ENCODE results near the gene SCYGR3.
"Not testable (repeated sequence)": the region's sequence is repeated elsewhere in the genome, so short reads cannot be mapped to it uniquely, and the experiment has no call there.

The SCYGR3 gene

GRCh38 chr2:227612546-227613271 is 1.9 kb downstream of the SCYGR3 start:
- Histone ChIP-seq H3K9me3 (ENCODE audit: control insufficient read depth, low read depth, low read length) (no peaks in the 10 kb centered on the region), H3K9ac (ENCODE audit: low read length) (no peak overlapping the region), H3K36me3 (ENCODE audit: control insufficient read depth, low read depth, low read length) (no peaks in the 10 kb centered on the region), H3K4me3 (ENCODE audit: low read length) (no peak overlapping the region), H3K27ac (ENCODE audit: low read length) (no peak overlapping the region), H3K4me1 (ENCODE audit: control insufficient read depth, low read depth, low read length) (peaks cover 11% of the 10 kb centered on the region), H3K27me3 (ENCODE audit: control insufficient read depth, insufficient read depth, low read length) (no peaks in the 10 kb centered on the region)

- H3K4me3 ChIP-seq (ENCODE audit: low read length), result no peak overlapping the region
- H3K4me1 ChIP-seq (ENCODE audit: control insufficient read depth, low read depth, low read length), result no peaks in the 10 kb centered on the region
- no peak overlapping the region for H3K9ac ChIP-seq (ENCODE audit: low read length)
- H3K36me3 ChIP-seq (ENCODE audit: control insufficient read depth, low read depth, low read length), result no peaks in the 10 kb centered on the region
- no peaks in the 10 kb centered on the region for H3K27me3 ChIP-seq (ENCODE audit: control insufficient read depth, insufficient read depth, low read length)
- no peaks in the 10 kb centered on the region for H3K9me3 ChIP-seq (ENCODE audit: control insufficient read depth, low read depth, low read length)
- H3K27ac ChIP-seq (ENCODE audit: low read length), result no peak overlapping the region
Measured at GRCh38 chr2:227610123-227610522, 4.5 kb downstream of the SCYGR3 start.

GRCh38 chr2:227608561-227609338 is 5.9 kb downstream of the SCYGR3 start:
- no peaks in the 10 kb centered on the region for H3K4me1 ChIP-seq (ENCODE audit: control insufficient read depth, low read depth, low read length)
- no peaks in the 10 kb centered on the region for H3K9me3 ChIP-seq (ENCODE audit: control insufficient read depth, low read depth, low read length)
- H3K27me3 ChIP-seq (ENCODE audit: control insufficient read depth, insufficient read depth, low read length), result no peaks in the 10 kb centered on the region
- no peaks in the 10 kb centered on the region for H3K36me3 ChIP-seq (ENCODE audit: control insufficient read depth, low read depth, low read length)
- no peak overlapping the region for H3K27ac ChIP-seq (ENCODE audit: low read length)
- H3K9ac ChIP-seq (ENCODE audit: low read length), result no peak overlapping the region
- no peak overlapping the region for H3K4me3 ChIP-seq (ENCODE audit: low read length)

- Histone ChIP-seq H3K27me3 (ENCODE audit: control insufficient read depth, insufficient read depth, low read length) (no peaks in the 10 kb centered on the region), H3K36me3 (ENCODE audit: control insufficient read depth, low read depth, low read length) (no peaks in the 10 kb centered on the region), H3K4me3 (ENCODE audit: low read length) (no peak overlapping the region)
Measured at GRCh38 chr2:227607941-227608340, 6.7 kb downstream of the SCYGR3 start.

GRCh38 chr2:227606476-227606875 is 8.2 kb downstream of the SCYGR3 start:
- Histone ChIP-seq H3K27ac (ENCODE audit: low read length) (no peak overlapping the region), H3K27me3 (ENCODE audit: control insufficient read depth, insufficient read depth, low read length) (no peaks in the 10 kb centered on the region)

More at GRCh38 chr2:227607941-227608340, 6.7 kb downstream of the SCYGR3 start:
- H3K27ac ChIP-seq (ENCODE audit: low read length), result no peak overlapping the region
- no peak overlapping the region for H3K9ac ChIP-seq (ENCODE audit: low read length)
- H3K9me3 ChIP-seq (ENCODE audit: control insufficient read depth, low read depth, low read length), result no peaks in the 10 kb centered on the region
- no peaks in the 10 kb centered on the region for H3K4me1 ChIP-seq (ENCODE audit: control insufficient read depth, low read depth, low read length)

GRCh38 chr2:227602358-227602757 is 12.3 kb downstream of the SCYGR3 start:
- Histone ChIP-seq H3K27me3 (ENCODE audit: control insufficient read depth, insufficient read depth, low read length) (no peaks in the 10 kb centered on the region), H3K27ac (ENCODE audit: low read length) (no peak overlapping the region), H3K4me1 (ENCODE audit: control insufficient read depth, low read depth, low read length) (no peaks in the 10 kb centered on the region), H3K36me3 (ENCODE audit: control insufficient read depth, low read depth, low read length) (no peaks in the 10 kb centered on the region), H3K9ac (ENCODE audit: low read length) (no peak overlapping the region), H3K4me3 (ENCODE audit: low read length) (no peak overlapping the region), H3K9me3 (ENCODE audit: control insufficient read depth, low read depth, low read length) (no peaks in the 10 kb centered on the region)

More at GRCh38 chr2:227606476-227606875, 8.2 kb downstream of the SCYGR3 start:
- no peaks in the 10 kb centered on the region for H3K9me3 ChIP-seq (ENCODE audit: control insufficient read depth, low read depth, low read length)
- no peak overlapping the region for H3K4me3 ChIP-seq (ENCODE audit: low read length)
- no peaks in the 10 kb centered on the region for H3K4me1 ChIP-seq (ENCODE audit: control insufficient read depth, low read depth, low read length)
- H3K36me3 ChIP-seq (ENCODE audit: control insufficient read depth, low read depth, low read length), result no peaks in the 10 kb centered on the region
- H3K9ac ChIP-seq (ENCODE audit: low read length), result no peak overlapping the region

- not testable (repeated sequence) for H3K9me3 ChIP-seq (ENCODE audit: control insufficient read depth, low read depth, low read length); H3K27ac ChIP-seq (ENCODE audit: low read length); H3K27me3 ChIP-seq (ENCODE audit: control insufficient read depth, insufficient read depth, low read length); H3K9ac ChIP-seq (ENCODE audit: low read length); H3K36me3 ChIP-seq (ENCODE audit: control insufficient read depth, low read depth, low read length); H3K4me3 ChIP-seq (ENCODE audit: low read length); H3K4me1 ChIP-seq (ENCODE audit: control insufficient read depth, low read depth, low read length)
Measured at GRCh38 chr2:227598835-227599503, 15.7 kb downstream of the SCYGR3 start, which contains the start of gene SCYGR2. Gene SCYGR2 (plus strand): TSS chr2:227598893. CDS start chr2:227598893, 0 bp downstream.

GRCh38 chr2:227597998-227598397 is 16.6 kb downstream of the SCYGR3 start:
- Histone ChIP-seq H3K36me3 (ENCODE audit: control insufficient read depth, low read depth, low read length) (no peaks in the 10 kb centered on the region), H3K9ac (ENCODE audit: low read length) (no peak overlapping the region), H3K4me3 (ENCODE audit: low read length) (no peak overlapping the region), H3K4me1 (ENCODE audit: control insufficient read depth, low read depth, low read length) (no peaks in the 10 kb centered on the region), H3K27me3 (ENCODE audit: control insufficient read depth, insufficient read depth, low read length) (no peaks in the 10 kb centered on the region), H3K27ac (ENCODE audit: low read length) (no peak overlapping the region), H3K9me3 (ENCODE audit: control insufficient read depth, low read depth, low read length) (no peaks in the 10 kb centered on the region)

GRCh38 chr2:227597036-227597435 is 17.6 kb downstream of the SCYGR3 start:
- no peaks in the 10 kb centered on the region for H3K9me3 ChIP-seq (ENCODE audit: control insufficient read depth, low read depth, low read length)
- H3K36me3 ChIP-seq (ENCODE audit: control insufficient read depth, low read depth, low read length), result no peaks in the 10 kb centered on the region
- H3K9ac ChIP-seq (ENCODE audit: low read length), result no peak overlapping the region

GRCh38 chr2:227595797-227596196 is 18.8 kb downstream of the SCYGR3 start:
- Histone ChIP-seq H3K4me1 (ENCODE audit: control insufficient read depth, low read depth, low read length) (no peaks in the 10 kb centered on the region), H3K9me3 (ENCODE audit: control insufficient read depth, low read depth, low read length) (no peaks in the 10 kb centered on the region), H3K4me3 (ENCODE audit: low read length) (no peak overlapping the region), H3K9ac (ENCODE audit: low read length) (no peak overlapping the region), H3K27ac (ENCODE audit: low read length) (no peak overlapping the region), H3K36me3 (ENCODE audit: control insufficient read depth, low read depth, low read length) (no peaks in the 10 kb centered on the region), H3K27me3 (ENCODE audit: control insufficient read depth, insufficient read depth, low read length) (no peaks in the 10 kb centered on the region)

More at GRCh38 chr2:227597036-227597435, 17.6 kb downstream of the SCYGR3 start:
- Histone ChIP-seq H3K4me1 (ENCODE audit: control insufficient read depth, low read depth, low read length) (no peaks in the 10 kb centered on the region), H3K4me3 (ENCODE audit: low read length) (no peak overlapping the region), H3K27me3 (ENCODE audit: control insufficient read depth, insufficient read depth, low read length) (no peaks in the 10 kb centered on the region), H3K27ac (ENCODE audit: low read length) (no peak overlapping the region)

GRCh38 chr2:227592694-227593387 is 21.8 kb downstream of the SCYGR3 start:
- Histone ChIP-seq H3K4me1 (ENCODE audit: control insufficient read depth, low read depth, low read length) (no peaks in the 10 kb centered on the region), H3K4me3 (ENCODE audit: low read length) (no peak overlapping the region), H3K27me3 (ENCODE audit: control insufficient read depth, insufficient read depth, low read length) (no peaks in the 10 kb centered on the region), H3K9ac (ENCODE audit: low read length) (no peak overlapping the region), H3K36me3 (ENCODE audit: control insufficient read depth, low read depth, low read length) (no peaks in the 10 kb centered on the region), H3K9me3 (ENCODE audit: control insufficient read depth, low read depth, low read length) (no peaks in the 10 kb centered on the region), H3K27ac (ENCODE audit: low read length) (no peak overlapping the region)

Data from iPS-18a (cell line).